ENCODE data around the gene PNLIPRP3.
A peak's percentile ranks its signal among the peaks of the same experiment; 100 is the strongest.

DNA sequence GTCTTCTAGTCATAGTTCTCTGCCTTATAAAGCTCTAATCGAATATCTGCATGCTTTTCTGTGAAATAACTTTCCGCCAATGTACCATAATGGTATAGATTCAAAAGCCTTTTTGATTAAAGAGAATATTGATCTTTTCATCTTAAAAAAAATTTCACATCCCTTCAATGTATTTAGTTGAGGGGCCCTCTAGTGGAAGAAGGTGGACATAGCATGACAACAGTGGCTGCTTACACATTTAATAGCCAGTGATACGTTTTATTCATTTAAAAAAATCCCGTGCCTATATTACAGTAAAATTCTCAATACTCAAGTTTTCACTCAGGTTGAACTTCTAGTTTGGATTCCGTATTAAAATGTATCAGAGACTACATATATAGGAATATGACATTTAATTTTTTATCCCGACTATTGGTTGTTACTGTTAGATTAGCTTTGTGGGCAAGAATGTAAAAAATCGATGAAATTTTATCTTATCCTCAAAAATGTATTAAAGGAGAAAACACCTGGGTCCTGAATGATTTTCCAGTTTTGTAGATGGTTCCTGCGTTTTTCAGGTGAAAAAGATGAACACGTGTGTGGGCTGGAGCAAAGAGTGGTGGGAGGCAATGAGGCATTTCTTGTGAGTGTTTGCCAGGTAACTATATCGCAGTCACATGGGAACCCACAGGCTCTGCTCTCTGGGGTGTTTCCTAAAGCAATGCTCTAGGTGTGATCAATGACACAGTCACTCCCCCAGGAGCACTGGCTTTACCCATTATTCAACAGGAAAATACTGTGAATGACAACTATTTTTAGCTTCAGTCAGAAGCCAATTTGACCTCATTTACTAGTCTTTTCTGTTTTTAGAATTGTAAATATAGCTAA, 94.0 kb downstream of the PNLIPRP3 start:
- TF ChIP-seq, protein P1, sequence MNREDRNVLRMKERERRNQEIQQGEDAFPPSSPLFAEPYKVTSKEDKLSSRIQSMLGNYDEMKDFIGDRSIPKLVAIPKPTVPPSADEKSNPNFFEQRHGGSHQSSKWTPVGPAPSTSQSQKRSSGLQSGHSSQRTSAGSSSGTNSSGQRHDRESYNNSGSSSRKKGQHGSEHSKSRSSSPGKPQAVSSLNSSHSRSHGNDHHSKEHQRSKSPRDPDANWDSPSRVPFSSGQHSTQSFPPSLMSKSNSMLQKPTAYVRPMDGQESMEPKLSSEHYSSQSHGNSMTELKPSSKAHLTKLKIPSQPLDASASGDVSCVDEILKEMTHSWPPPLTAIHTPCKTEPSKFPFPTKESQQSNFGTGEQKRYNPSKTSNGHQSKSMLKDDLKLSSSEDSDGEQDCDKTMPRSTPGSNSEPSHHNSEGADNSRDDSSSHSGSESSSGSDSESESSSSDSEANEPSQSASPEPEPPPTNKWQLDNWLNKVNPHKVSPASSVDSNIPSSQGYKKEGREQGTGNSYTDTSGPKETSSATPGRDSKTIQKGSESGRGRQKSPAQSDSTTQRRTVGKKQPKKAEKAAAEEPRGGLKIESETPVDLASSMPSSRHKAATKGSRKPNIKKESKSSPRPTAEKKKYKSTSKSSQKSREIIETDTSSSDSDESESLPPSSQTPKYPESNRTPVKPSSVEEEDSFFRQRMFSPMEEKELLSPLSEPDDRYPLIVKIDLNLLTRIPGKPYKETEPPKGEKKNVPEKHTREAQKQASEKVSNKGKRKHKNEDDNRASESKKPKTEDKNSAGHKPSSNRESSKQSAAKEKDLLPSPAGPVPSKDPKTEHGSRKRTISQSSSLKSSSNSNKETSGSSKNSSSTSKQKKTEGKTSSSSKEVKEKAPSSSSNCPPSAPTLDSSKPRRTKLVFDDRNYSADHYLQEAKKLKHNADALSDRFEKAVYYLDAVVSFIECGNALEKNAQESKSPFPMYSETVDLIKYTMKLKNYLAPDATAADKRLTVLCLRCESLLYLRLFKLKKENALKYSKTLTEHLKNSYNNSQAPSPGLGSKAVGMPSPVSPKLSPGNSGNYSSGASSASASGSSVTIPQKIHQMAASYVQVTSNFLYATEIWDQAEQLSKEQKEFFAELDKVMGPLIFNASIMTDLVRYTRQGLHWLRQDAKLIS (CRISPR knock-in tag; IDR thresholded peaks at IDR 0.05; ENCODE audit: borderline replicate concordance), result no peak
- TF ChIP-seq, protein P2, sequence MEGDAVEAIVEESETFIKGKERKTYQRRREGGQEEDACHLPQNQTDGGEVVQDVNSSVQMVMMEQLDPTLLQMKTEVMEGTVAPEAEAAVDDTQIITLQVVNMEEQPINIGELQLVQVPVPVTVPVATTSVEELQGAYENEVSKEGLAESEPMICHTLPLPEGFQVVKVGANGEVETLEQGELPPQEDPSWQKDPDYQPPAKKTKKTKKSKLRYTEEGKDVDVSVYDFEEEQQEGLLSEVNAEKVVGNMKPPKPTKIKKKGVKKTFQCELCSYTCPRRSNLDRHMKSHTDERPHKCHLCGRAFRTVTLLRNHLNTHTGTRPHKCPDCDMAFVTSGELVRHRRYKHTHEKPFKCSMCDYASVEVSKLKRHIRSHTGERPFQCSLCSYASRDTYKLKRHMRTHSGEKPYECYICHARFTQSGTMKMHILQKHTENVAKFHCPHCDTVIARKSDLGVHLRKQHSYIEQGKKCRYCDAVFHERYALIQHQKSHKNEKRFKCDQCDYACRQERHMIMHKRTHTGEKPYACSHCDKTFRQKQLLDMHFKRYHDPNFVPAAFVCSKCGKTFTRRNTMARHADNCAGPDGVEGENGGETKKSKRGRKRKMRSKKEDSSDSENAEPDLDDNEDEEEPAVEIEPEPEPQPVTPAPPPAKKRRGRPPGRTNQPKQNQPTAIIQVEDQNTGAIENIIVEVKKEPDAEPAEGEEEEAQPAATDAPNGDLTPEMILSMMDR (IDR thresholded peaks at IDR 0.05), result peak; percentile 82
- TF ChIP-seq ESRRA (CRISPR knock-in tag; IDR thresholded peaks at IDR 0.05; ENCODE audit: borderline replicate concordance), result no peak
- TF ChIP-seq CREB1 (CRISPR knock-in tag; IDR thresholded peaks at IDR 0.05), result no peak
- TF ChIP-seq, protein P3, sequence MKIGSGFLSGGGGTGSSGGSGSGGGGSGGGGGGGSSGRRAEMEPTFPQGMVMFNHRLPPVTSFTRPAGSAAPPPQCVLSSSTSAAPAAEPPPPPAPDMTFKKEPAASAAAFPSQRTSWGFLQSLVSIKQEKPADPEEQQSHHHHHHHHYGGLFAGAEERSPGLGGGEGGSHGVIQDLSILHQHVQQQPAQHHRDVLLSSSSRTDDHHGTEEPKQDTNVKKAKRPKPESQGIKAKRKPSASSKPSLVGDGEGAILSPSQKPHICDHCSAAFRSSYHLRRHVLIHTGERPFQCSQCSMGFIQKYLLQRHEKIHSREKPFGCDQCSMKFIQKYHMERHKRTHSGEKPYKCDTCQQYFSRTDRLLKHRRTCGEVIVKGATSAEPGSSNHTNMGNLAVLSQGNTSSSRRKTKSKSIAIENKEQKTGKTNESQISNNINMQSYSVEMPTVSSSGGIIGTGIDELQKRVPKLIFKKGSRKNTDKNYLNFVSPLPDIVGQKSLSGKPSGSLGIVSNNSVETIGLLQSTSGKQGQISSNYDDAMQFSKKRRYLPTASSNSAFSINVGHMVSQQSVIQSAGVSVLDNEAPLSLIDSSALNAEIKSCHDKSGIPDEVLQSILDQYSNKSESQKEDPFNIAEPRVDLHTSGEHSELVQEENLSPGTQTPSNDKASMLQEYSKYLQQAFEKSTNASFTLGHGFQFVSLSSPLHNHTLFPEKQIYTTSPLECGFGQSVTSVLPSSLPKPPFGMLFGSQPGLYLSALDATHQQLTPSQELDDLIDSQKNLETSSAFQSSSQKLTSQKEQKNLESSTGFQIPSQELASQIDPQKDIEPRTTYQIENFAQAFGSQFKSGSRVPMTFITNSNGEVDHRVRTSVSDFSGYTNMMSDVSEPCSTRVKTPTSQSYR (CRISPR knock-in tag; IDR thresholded peaks at IDR 0.05), result no peak
- TF ChIP-seq ZNF232 (CRISPR knock-in tag; IDR thresholded peaks at IDR 0.05), result no peak
- TF ChIP-seq, protein P4, sequence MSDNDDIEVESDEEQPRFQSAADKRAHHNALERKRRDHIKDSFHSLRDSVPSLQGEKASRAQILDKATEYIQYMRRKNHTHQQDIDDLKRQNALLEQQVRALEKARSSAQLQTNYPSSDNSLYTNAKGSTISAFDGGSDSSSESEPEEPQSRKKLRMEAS (CRISPR knock-in tag; IDR thresholded peaks at IDR 0.05), result no peak
- TF ChIP-seq, protein P5, sequence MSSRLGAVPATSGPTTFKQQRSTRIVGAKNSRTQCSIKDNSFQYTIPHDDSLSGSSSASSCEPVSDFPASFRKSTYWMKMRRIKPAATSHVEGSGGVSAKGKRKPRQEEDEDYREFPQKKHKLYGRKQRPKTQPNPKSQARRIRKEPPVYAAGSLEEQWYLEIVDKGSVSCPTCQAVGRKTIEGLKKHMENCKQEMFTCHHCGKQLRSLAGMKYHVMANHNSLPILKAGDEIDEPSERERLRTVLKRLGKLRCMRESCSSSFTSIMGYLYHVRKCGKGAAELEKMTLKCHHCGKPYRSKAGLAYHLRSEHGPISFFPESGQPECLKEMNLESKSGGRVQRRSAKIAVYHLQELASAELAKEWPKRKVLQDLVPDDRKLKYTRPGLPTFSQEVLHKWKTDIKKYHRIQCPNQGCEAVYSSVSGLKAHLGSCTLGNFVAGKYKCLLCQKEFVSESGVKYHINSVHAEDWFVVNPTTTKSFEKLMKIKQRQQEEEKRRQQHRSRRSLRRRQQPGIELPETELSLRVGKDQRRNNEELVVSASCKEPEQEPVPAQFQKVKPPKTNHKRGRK (CRISPR knock-in tag; IDR thresholded peaks at IDR 0.05; ENCODE audit: borderline replicate concordance), result no peak
- TF ChIP-seq, protein P6, sequence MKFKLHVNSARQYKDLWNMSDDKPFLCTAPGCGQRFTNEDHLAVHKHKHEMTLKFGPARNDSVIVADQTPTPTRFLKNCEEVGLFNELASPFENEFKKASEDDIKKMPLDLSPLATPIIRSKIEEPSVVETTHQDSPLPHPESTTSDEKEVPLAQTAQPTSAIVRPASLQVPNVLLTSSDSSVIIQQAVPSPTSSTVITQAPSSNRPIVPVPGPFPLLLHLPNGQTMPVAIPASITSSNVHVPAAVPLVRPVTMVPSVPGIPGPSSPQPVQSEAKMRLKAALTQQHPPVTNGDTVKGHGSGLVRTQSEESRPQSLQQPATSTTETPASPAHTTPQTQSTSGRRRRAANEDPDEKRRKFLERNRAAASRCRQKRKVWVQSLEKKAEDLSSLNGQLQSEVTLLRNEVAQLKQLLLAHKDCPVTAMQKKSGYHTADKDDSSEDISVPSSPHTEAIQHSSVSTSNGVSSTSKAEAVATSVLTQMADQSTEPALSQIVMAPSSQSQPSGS (CRISPR knock-in tag; IDR thresholded peaks at IDR 0.05; ENCODE audit: borderline replicate concordance, low read depth), result no peak
- no peak for TF ChIP-seq JUN (CRISPR knock-in tag; IDR thresholded peaks at IDR 0.05)
- no peak for TF ChIP-seq MXD4 (CRISPR knock-in tag; IDR thresholded peaks at IDR 0.05; ENCODE audit: borderline replicate concordance)

All from WTC11 (cell line).